GM21360 (cell line): ENCODE measurements around the gene MED12L.
"Not testable (repeated sequence)": the region's sequence is repeated elsewhere in the genome, so short reads cannot be mapped to it uniquely, and the experiment has no call there.

Experiments used
- ATAC-seq: cut with Tn5 transposase; IDR thresholded peaks from one replicate; pipeline ENCODE4 v1.9.1; 2021; ENCODE audit warnings: mild to moderate bottlenecking, moderate library complexity; ENCODE audit not compliant: unreplicated experiment

The MED12L gene

DNA sequence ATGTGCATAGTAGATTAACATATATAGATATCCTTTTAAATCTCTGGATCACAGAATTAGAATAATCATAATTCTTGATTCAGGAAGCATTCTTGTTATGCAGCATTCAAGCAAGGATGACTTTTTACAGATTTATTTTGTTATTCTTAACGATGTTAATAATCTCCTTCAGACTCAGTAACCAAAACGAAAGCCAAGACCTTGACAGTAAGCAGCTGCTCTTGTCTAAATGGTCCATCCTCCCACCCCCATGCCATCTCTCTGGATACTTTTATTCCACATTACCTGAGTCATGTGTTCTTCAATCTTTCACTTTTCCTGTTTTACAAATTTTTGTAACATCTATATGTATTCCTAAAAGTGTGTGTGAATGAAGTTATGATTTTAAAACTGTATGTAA is 150.9 kb downstream of the MED12L start:
- ATAC-seq = no peak

DNA sequence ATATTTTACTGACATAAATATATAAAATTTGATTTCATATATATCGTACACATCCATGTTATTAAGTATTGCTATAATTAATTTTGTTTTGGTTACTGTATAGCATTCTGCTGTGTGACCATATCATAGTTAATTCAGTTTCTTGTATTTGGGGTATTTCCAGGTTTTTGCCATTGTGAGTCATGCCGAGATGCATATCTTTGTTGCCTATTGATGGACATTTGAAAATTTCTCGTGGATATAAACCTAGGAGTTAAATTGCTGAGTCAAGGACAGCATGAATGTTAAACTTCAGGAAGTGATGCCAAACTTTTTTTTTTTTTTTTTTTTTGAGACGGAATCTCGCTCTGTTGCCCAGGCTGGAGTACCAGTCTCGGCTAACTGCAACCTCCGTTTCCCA is 151.3 kb downstream of the MED12L start:
- no peak for ATAC-seq

DNA sequence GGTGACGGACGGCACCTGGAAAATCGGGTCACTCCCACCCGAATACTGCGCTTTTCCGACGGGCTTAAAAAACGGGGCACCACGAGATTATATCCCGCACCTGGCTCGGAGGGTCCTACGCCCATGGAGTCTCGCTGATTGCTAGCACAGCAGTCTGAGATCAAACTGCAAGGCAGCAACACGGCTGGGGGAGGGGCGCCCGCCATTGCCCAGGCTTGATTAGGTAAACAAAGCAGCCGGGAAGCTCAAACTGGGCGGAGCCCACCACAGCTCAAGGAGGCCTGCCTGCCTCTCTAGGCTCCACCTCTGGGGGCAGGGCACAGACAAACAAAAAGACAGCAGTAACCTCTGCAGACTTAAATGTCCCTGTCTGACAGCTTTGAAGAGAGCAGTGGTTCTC is 156.5 kb downstream of the MED12L start:
- not testable (repeated sequence) for ATAC-seq

DNA sequence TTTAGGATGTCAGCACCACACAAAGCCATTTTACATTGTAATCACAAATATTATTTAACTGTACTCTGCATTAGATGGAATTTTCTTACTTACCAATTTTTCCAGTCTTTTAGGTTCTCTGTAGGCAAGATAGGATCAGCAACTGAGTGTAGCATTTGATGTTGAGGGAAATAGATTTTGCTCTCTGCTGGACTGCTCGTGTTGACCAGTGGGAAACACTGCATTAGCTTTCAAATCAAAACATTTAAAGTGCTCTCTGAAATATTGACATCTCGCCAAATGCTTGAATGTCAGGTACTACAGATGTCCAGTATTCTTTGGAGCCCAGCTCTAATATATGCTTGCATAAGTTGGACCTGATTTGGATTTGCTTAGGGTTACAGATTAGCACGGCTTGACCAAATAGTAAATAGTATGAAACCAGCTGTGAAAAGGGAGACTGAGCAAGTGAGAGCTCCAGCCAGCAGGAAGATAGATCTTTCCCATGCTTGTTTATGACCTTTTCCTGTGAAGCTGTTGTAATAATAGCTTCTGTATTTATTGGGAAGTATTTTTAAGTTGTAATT is 163.4 kb downstream of the MED12L start:
- no peak for ATAC-seq

DNA sequence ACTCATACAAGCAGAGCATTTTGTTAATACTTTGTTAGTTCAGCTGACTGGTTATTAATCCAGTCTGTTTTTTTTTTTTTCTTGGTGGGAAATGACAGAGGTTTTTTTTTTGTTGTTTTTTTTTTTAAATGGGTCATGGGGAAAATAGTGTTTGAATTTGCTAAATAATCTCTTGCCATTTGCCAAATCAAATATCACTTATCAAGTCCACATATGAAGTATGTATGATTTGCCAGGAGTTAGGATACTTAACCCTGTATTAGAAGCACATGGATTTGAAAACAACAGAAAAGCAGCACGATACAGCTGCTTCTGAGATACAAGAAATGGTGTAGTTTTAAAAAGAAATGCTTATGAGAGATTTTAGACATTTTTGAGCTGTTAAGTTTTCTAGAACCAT is 171.3 kb downstream of the MED12L start:
- ATAC-seq = no peak

DNA sequence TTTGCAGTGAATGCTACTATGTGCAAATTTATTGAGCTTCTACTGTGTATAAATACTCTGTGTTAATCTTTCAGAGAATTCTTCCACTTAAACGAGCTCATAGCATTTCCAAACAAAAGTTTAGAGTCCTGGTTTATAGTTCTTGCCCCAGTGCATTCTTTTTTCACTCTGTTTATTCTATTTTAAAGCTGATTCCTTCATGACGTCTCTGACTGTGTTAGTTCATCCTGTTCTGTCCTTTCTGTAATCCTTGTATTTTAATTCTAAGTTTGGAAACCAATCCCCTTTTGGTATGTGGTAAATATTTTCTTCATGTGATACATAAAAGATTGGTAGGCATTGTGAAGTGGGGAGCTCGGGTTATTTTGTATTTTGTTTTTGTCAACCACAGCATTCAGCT is 174.2 kb downstream of the MED12L start:
- no peak for ATAC-seq

GRCh38 chr3:151262871-151263525 is 177.5 kb downstream of the MED12L start:
- no peak for ATAC-seq

- ATAC-seq = no peak
Measured at GRCh38 chr3:151264605-151265004, 179.1 kb downstream of the MED12L start.

GRCh38 chr3:151265166-151265565 is 179.7 kb downstream of the MED12L start:
- ATAC-seq = no peak

- peak; percentile 96 for ATAC-seq
Measured at GRCh38 chr3:151265866-151266265, 180.4 kb downstream of the MED12L start.

DNA sequence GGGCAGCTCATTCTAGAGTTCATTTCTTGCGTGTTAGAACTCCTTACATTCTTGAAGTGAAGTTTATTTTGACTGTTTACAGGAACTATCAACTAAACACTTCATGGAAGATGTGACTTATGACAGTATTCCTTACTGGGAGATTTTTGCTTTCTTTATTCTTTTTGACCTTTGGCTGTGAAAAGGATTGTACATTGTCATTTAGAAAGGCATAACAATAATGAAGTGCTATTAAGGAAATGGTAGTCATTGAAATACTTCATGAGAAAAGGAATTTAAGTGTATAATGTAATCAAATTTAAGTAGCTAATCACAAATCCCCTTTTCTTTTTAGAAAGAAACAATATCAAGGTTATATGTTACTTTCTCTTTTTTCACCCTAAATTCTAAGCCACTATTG is 181.6 kb downstream of the MED12L start:
- ATAC-seq = no peak

DNA sequence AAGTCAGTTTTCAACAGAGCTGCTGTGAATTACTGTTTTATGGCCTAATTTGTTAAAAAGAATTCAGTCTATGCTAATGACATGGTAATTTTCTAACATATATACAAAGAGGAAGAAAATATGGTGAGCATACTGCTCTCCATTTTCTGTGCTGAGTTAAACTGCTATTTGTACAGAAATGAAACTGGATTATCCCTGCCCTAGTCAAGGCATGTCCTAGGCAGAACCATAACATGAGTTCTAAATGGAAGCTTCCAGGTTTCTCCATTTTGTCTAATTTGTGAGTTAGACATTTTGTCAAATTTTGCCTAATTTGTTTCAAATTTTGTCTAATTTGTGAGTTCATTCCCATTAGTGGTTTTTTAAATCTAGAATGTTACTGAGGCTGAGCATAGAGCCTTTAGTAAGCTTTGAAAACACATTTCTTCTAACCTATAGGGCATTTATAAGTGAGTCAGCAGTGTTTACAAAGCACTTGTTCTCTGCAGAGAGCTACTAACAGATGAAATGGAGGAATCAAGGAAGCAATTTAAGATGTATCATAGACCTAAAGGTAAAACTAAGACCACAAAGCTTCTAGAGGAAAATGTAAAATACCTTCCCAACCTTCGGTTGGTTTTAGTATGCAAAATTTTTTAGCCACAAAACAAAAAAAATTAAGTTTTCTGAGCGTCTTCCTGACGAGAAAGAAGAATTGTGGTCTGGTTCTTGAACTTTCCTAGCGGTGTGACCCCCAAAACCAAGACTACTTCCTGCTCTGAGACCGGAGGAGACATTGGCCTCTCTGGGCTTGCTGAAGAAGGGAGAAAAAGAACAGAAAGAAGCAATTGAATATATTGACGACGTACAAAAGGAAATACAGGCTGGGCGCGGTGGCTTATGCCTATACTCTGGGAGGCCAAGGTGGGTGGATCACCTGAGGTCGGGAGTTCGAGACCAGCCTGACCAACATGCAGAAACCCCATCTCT is 183.1 kb downstream of the MED12L start:
- ATAC-seq = no peak

GRCh38 chr3:151269631-151270030 is 184.2 kb downstream of the MED12L start:
- ATAC-seq = no peak

DNA sequence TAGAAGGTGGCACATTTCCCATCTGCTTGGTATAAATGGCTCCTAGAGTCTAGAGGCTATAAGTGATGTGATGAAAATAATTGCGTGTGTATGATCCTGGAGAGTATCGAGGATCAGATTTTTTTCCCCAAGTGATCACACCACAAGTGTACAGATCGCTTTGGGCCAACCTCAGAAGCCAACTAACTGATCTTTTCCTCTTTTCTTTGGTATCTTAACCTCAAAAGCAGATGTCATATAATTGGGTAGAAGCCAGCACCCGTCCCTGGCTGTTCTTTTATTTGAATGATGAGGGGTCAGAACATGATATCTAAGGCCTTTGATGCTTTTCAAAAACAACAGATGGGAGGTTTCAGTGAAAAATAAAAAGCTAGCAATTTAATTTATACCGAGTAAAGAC is 189.6 kb downstream of the MED12L start:
- ATAC-seq = no peak

DNA sequence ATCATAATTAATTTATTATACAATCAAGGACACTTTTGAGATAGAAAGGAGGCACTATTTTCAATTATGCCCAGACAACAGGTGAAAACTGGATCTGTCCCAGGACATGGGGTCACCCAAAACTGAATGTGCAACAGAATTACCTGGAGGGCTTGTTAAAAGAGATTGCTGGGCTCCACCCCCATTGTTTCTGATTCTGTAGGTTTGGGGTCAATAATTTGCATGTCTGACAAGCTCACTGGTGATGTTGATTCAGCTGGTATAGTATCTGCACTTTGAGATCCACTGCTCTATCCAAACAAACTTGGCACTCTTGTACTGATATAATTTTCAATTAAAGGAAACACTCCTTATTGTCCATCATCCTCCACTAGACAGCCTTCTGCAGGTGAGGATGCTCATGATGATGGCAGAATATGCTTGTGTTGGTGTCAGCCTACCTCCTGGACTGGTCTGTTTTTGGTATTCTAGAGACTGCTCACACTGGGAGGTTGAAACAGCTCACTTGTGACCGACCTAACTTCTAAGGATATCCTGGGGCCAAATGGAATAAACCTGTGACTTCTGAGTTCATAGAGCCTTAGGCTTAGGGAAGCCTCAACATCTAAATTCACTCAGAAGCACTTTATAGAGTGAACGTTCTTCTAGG is 190.7 kb downstream of the MED12L start:
- peak; percentile 10 for ATAC-seq

- peak; percentile 58 for ATAC-seq
Measured at GRCh38 chr3:151276687-151277042, 191.2 kb downstream of the MED12L start.

GRCh38 chr3:151278230-151278629 is 192.8 kb downstream of the MED12L start, which contains the start of gene P2RY14:
Gene P2RY14, minus strand, starts transcription at chr3:151278542. Its CDS starts 64,226 bp downstream, at chr3:151214316.
- no peak for ATAC-seq

DNA sequence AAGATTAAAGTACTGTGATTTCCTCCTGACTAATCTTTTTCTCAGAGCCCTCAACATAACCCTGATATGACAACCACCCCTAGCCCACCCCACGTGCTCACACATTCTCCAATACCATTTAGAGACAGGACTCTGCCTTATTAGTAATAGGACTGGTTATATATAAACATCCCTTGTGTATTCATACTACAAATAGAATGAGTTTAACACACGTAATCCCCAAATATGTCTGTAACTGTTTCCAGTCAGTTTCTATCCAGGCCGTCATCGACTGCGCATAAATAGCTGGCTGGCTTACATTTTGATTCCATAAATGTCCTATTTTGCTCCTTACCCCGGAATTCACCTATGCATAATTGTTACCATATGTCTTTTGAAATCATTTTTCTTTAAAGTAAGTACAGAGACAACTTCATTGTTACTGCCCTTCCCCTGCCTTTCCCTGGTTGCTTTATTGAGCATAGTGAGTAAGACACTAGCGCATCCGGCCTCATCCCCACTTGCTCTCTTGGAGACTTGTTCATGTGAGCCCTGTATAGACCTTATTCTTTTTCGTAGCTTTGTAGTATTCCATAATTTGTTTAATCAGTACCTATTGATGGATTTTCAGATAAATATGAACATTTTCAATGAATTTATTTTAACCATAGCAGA is 196.3 kb downstream of the MED12L start:
- no peak for ATAC-seq

DNA sequence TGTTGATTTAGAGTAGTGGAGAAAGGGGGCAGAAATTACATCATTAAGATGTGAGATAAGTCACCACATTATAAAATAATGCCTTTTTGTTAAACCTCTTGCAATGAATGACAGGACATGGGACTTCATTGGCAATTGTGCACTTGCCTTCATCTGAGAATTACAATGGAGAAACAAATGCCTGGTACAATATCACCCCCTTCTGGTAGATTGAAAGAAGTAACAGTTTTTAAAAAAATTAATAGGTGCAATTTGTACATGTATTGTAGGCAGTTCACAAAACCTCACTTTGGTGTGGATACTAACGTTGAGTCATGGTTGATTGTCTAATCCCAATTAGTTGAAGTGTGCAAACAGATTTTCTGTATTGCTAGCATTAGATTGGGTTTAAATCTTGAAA is 197.5 kb downstream of the MED12L start:
- ATAC-seq = no peak

DNA sequence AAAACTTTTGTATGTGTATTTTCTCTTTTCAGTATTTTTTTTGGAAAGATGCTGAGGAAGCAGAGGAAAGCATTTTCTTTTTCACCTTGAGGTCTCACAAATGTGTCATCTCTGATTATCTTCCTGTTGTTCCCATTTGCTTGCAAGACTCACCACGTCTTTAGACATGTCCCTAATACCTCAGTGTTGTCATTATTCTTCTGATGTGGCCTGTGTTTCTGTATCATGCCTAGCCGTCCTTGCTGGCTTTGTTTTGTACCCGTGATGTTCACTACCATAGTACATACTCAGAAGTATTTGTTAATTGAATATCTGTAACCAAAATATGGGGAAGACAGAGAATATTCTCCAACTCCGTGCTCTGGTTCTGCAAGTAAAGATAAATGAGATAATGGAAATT is 197.9 kb downstream of the MED12L start:
- ATAC-seq = no peak
